Stimulated activated CD4-positive, alpha-beta T cell treated with anti-CD3 and anti-CD28 coated beads, Interleukin-1b, Interleukin-23, amount 100 ng/mL, for 4 hours (primary cell): ENCODE data around the gene ARID3B.
"Not testable (repeated sequence)": the region's sequence is repeated elsewhere in the genome, so short reads cannot be mapped to it uniquely, and the experiment has no call there.

ENCODE experiments used
- DNase-seq, 2 donors: peaks; one replicate each; pipeline ENCODE4 v3.0.0-alpha.2; 2020; ENCODE audit warnings: low read depth in 2 of 2

Gene ARID3B

GRCh38 chr15:74568594-74568993, 27.6 kb downstream of the ARID3B start:
- DNase-seq = no peak

GRCh38 chr15:74569731-74570070, 28.7 kb downstream of the ARID3B start:
- DNase-seq = no peak

- DNase-seq = no peak
Measured at GRCh38 chr15:74571191-74571590, 30.2 kb downstream of the ARID3B start.

GRCh38 chr15:74573987-74574386, 33.0 kb downstream of the ARID3B start:
- no peak for DNase-seq

GRCh38 chr15:74578496-74578994, 37.5 kb downstream of the ARID3B start:
- no peak for DNase-seq

- no peak for DNase-seq
Measured at GRCh38 chr15:74579001-74579400, 38.0 kb downstream of the ARID3B start.

GRCh38 chr15:74580538-74581350, 39.7 kb downstream of the ARID3B start:
- no peak for DNase-seq

GRCh38 chr15:74584204-74584603, 43.2 kb downstream of the ARID3B start:
- DNase-seq = no peak

GRCh38 chr15:74584779-74585178, 43.8 kb downstream of the ARID3B start:
- DNase-seq = no peak

- DNase-seq = no peak
Measured at GRCh38 chr15:74585191-74585590, 44.2 kb downstream of the ARID3B start.

- DNase-seq = no peak
Measured at GRCh38 chr15:74585857-74586256, 44.8 kb downstream of the ARID3B start.

- DNase-seq = no peak
Measured at GRCh38 chr15:74589826-74590225, 48.8 kb downstream of the ARID3B start.

GRCh38 chr15:74592222-74592621, 51.2 kb downstream of the ARID3B start:
- DNase-seq = no peak

GRCh38 chr15:74593122-74593521, 52.1 kb downstream of the ARID3B start:
- no peak for DNase-seq

GRCh38 chr15:74594455-74594854, 53.4 kb downstream of the ARID3B start:
- DNase-seq = no peak

GRCh38 chr15:74595271-74595670, 54.3 kb downstream of the ARID3B start:
- DNase-seq = no peak

GRCh38 chr15:74596736-74597135, 55.7 kb downstream of the ARID3B start:
- DNase-seq = not testable (repeated sequence)

- DNase-seq = not testable (repeated sequence)
Measured at GRCh38 chr15:74597146-74597705, 56.2 kb downstream of the ARID3B start.

GRCh38 chr15:74598126-74598842, 57.3 kb downstream of the ARID3B start:
- DNase-seq = peak; percentile 76 to 84

- no peak for DNase-seq
Measured at GRCh38 chr15:74599156-74599555, 58.1 kb downstream of the ARID3B start.

- no peak for DNase-seq
Measured at GRCh38 chr15:74603026-74603788, 62.2 kb downstream of the ARID3B start.
